Liver (tissue), 9 donors: Measurements from ENCODE around the gene IQSEC1. TPM values are rescaled to one million over a fixed set of nuclear protein-coding genes. Genes with fewer than 3 reads are reported as not detected.

Experiments
- DNase-seq: peaks from one replicate; pipeline ENCODE4 v3.0.0-alpha.2; 2017; ENCODE audit warnings: low spot score
- H3K27ac ChIP-seq, 2 donors: one replicate each; pipeline ENCODE4 v1.7.0; 2013; ENCODE audit warnings: inconsistent platforms in 2 of 2, low read length in 2 of 2, control low read depth in 1 of 2, low read depth in 1 of 2, mild to moderate bottlenecking in 1 of 2
- H3K27me3 ChIP-seq, 4 donors: one replicate each; pipeline versions ENCODE4 v1.6.1 to v1.7.0; 2013; ENCODE audit warnings: low read length in 3 of 4, inconsistent platforms in 1 of 4, mild to moderate bottlenecking in 1 of 4, moderate library complexity in 1 of 4; ENCODE audit not compliant: control insufficient read depth in 4 of 4, insufficient read depth in 4 of 4
- H3K36me3 ChIP-seq, 4 donors: one replicate each; pipeline versions ENCODE4 v1.6.1 to v1.7.0; 2013; ENCODE audit warnings: low read length in 3 of 4, mild to moderate bottlenecking in 3 of 4, low read depth in 1 of 4, moderate library complexity in 1 of 4; ENCODE audit not compliant: control insufficient read depth in 4 of 4, insufficient read depth in 3 of 4
- H3K4me1 ChIP-seq, 4 donors: one replicate each; pipeline versions ENCODE4 v1.6.1 to v1.7.0; 2013; ENCODE audit warnings: low read length in 3 of 4, mild to moderate bottlenecking in 3 of 4, moderate library complexity in 1 of 4; ENCODE audit not compliant: control insufficient read depth in 4 of 4, insufficient read depth in 4 of 4
- H3K4me3 ChIP-seq, 3 donors: one replicate each; pipeline versions ENCODE4 v1.6.1 to v1.7.0; 2013; ENCODE audit warnings: low read length in 3 of 3, control low read depth in 1 of 3, low read depth in 1 of 3, mild to moderate bottlenecking in 1 of 3
- H3K9ac ChIP-seq, 2 donors: one replicate each; pipeline ENCODE4 v1.7.0; 2013; ENCODE audit warnings: low read length in 2 of 2, mild to moderate bottlenecking in 2 of 2, moderate library complexity in 2 of 2, control low read depth in 1 of 2, low read depth in 1 of 2
- H3K9me3 ChIP-seq, 4 donors: one replicate each; pipeline versions ENCODE4 v1.6.1 to v1.7.0; 2013; ENCODE audit warnings: low read length in 3 of 4; ENCODE audit not compliant: control insufficient read depth in 4 of 4
- ATF3 ChIP-seq: IDR thresholded peaks from 2 replicates; pipeline ENCODE4 v1.6.1; 2016; ENCODE audit warnings: antibody characterized with exemption
- CTCF ChIP-seq: fragments of 150-350 bp; IDR thresholded peaks from 2 replicates; pipeline ENCODE4 v1.5.1; 2017; ENCODE audit warnings: improper control_type of control experiment, low read depth, low read length; ENCODE audit not compliant: missing input control
- HNF4A ChIP-seq, 2 donors: conservative IDR thresholded peaks; 2 replicates each; pipeline ENCODE4 v1.6.1; 2016; ENCODE audit warnings: antibody characterized with exemption in 2 of 2, mild to moderate bottlenecking in 2 of 2
- JUND ChIP-seq, 2 donors: IDR thresholded peaks; 2 replicates each; pipeline ENCODE4 v1.6.1; 2016; ENCODE audit warnings: antibody characterized with exemption in 2 of 2
- NR2F2 ChIP-seq: IDR thresholded peaks from 2 replicates; pipeline ENCODE4 v1.6.1; 2016; ENCODE audit warnings: antibody characterized with exemption
- REST ChIP-seq: IDR thresholded peaks from 2 replicates; pipeline ENCODE4 v1.6.1; 2016; ENCODE audit warnings: antibody characterized with exemption, mild to moderate bottlenecking
- RXRA ChIP-seq, 2 donors: IDR thresholded peaks; 2 replicates each; pipeline ENCODE4 v1.6.1; 2017 to 2018; ENCODE audit warnings: antibody characterized with exemption in 2 of 2, mild to moderate bottlenecking in 1 of 2
- SP1 ChIP-seq: IDR thresholded peaks from 2 replicates; pipeline ENCODE4 v1.6.1; 2018; ENCODE audit warnings: antibody characterized with exemption, mild to moderate bottlenecking
- TAF1 ChIP-seq: conservative IDR thresholded peaks from 2 replicates; pipeline ENCODE4 v1.6.1; 2016; ENCODE audit warnings: antibody characterized with exemption, mild to moderate bottlenecking
- YY1 ChIP-seq: IDR thresholded peaks from 2 replicates; pipeline ENCODE4 v1.6.1; 2016; ENCODE audit warnings: antibody characterized with exemption, mild to moderate bottlenecking
- ZBTB33 ChIP-seq: IDR thresholded peaks from 2 replicates; pipeline ENCODE4 v1.6.1; 2016; ENCODE audit warnings: antibody characterized with exemption
- WGBS: extraction: QIAGEN DNeasy Blood & Tissue Kit; methylation state at CpG from one replicate; pipeline ENCODE4 v1.1.7; 2013; 5-methylcytosine and 5-hydroxymethylcytosine counted together
- polyA plus RNA-seq, 2 donors: library from polyadenylated mRNA; stranded (reverse) in 1 of 2; unstranded in 1 of 2; fragments of 200-250 nt in 1 of 2; fragments of >200 nt in 1 of 2; fragmentation: Nextera tagmentation in 1 of 2; extraction: Ambion mirVana in 1 of 2; gene quantifications; one replicate each; pipeline versions ENCODE4 v1.2.1 to v1.2.3, GENCODE V29; 2013 to 2015
- total RNA-seq, 2 donors: library from RNA; depleted of rRNA; stranded (reverse); fragments of >200 nt; gene quantifications; one replicate each; pipeline ENCODE4 v1.2.3, GENCODE V29; 2014
- donor health status: healthy.
- donor health status: healthy.
- donor health status: healthy.
- donor health status: healthy.
- donor health status: healthy.

Gene IQSEC1
- total and polyA plus RNA-seq, 4 donors = 12.7 to 56.0 (median 36.2) TPM

- TF ChIP-seq REST (no peak), ZBTB33 (no peak), ATF3 (no peak), SP1 (no peak)
Measured at GRCh38 chr3:13025778-13026518, 47.3 kb downstream of the IQSEC1 start (continued).

- H3K27me3 ChIP-seq = no peaks in the 10 kb centered on the region
- 95% methylated on average over 8 of the region's 8 CpGs for WGBS
- TF ChIP-seq ATF3 = no peak
- no peak for TF ChIP-seq TAF1
- TF ChIP-seq SP1 = no peak
- no peak for TF ChIP-seq CTCF
- no peak for TF ChIP-seq JUND (IDR thresholded peaks at IDR 0.05)
- TF ChIP-seq YY1 = no peak
- TF ChIP-seq NR2F2 = no peak
- TF ChIP-seq REST = no peak
- no peak for TF ChIP-seq HNF4A (conservative IDR thresholded peaks at IDR 0.05)
- no peak for TF ChIP-seq RXRA (IDR thresholded peaks at IDR 0.05)
- H3K27ac ChIP-seq = no peak overlapping the region
- H3K9me3 ChIP-seq = no peaks in the 10 kb centered on the region
- H3K4me1 ChIP-seq = peaks cover 0 to 5% (median 2%) of the 10 kb centered on the region in 4 donors
- H3K36me3 ChIP-seq = no peaks in the 10 kb centered on the region
- H3K9ac ChIP-seq = no peak overlapping the region
- no peak for DNase-seq
- no peak overlapping the region for H3K4me3 ChIP-seq
Measured at GRCh38 chr3:13025090-13025489, 48.1 kb downstream of the IQSEC1 start.
